HG03460 (cell line): Measurements from ENCODE around the gene FGA.

ENCODE experiments used
- ATAC-seq: cut with Tn5 transposase; IDR thresholded peaks from one replicate; pipeline ENCODE4 v1.9.1; 2021; ENCODE audit not compliant: unreplicated experiment

Gene FGA

DNA sequence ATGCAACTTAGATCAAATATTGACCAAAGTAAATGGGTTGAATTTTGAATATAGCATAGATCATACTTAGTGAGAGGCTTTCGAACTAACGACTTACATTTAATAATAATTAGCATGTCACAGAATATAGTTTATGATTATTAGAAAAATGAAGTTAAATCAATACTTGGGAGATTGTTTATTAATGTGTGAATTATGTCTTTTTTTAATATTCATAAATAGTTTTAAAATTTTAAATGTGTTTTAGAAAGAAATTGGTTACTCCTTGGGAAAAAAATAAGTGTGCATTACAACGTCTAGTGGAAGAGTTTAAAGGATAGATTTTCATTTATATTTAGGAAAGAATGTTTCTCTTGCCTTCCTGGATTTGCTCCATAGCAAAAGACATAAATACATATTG, 7.3 kb downstream of the FGA start:
- ATAC-seq: no peak

DNA sequence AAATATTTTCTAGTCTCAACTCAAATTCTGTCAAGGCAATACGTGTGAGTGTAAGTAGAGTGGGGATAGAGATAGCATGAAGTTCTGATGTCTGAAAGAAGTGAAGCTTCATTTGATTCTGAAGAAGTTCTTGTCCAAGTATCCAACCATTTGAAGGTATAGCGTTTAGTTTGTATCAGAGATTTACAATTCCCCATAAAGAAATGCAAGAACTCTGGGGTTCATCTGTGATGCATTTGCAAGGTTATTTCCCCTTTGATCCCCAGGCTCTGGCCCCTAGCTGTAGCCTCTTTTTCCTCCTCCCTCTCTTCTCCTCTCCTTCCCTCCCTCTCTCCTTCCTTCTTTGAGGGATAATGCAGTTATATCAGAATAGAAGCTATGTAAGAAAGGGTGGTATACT, 7.8 kb downstream of the FGA start:
- no peak for ATAC-seq

DNA sequence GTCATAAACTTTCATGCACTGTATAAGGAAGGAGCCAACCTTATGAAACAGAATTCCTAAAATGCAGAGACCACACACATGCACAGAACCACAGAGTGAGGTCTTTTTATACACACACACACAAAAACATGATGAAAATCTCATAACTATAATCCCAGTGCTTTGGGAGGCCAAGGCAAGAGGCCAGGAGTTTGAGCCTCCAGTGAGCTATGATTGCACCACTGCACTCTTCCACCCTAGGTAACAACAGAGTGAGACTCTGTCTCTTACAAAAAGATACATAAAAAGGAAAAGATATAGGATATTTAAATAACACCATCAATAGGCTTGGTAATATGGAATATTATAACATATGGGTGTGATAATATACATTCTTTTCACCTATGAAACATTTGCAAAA, 10.6 kb downstream of the FGA start:
- no peak for ATAC-seq

DNA sequence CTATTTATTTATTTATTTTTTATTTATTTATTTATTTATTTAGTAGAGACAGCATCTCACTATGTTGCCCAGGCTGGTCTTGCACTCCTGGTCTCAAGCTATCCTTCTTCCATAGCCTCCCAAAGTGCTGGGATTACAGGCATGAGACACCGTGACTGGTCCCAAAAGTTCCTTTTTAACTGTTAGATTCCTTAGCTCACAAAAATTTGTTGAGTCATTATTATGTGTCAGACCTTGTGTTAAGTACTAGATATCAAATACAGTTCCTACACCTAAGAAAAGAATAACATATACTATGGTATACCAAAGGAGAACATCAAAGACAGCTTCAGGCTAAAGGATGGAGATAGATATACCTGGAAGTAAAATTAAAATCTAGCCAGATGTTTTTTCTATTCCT, 11.6 kb downstream of the FGA start:
- ATAC-seq: no peak

DNA sequence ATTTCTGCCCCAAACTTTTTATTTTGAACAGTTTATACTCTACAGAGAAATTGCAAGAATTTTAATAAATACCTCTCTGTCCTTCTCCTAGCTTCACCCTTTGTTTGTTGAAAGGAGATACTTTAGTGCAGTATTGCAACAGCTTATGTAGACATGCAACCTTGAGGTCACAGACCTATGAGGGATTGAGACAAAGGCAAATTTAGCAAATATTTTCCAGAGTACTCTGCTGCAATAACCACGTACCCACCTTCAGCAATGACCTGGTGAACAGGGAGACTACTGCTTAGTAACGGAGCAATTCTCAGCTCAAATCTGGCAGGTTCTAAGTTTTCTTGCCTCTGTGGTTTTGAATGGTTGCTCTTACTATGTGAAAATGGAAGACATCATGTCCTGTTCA, 13.2 kb downstream of the FGA start:
- no peak for ATAC-seq

DNA sequence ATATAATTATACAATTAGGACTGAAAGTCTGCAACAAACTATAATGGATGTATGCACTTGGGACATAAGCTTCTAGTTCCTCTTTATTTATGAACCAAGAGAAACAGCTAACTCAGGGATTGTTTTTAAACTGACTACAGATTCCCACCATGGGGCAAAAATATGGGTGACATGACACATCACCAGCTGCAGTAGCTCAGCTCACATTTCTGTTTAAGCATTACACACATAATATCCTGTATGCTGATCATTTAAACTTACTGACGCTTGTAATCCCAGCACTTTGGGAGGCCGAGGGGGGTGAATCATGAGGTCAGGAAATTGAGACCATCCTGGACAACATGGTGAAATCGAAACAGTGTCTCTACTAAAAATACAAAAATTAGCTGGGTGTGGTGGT, 16.2 kb downstream of the FGA start:
- no peak for ATAC-seq

DNA sequence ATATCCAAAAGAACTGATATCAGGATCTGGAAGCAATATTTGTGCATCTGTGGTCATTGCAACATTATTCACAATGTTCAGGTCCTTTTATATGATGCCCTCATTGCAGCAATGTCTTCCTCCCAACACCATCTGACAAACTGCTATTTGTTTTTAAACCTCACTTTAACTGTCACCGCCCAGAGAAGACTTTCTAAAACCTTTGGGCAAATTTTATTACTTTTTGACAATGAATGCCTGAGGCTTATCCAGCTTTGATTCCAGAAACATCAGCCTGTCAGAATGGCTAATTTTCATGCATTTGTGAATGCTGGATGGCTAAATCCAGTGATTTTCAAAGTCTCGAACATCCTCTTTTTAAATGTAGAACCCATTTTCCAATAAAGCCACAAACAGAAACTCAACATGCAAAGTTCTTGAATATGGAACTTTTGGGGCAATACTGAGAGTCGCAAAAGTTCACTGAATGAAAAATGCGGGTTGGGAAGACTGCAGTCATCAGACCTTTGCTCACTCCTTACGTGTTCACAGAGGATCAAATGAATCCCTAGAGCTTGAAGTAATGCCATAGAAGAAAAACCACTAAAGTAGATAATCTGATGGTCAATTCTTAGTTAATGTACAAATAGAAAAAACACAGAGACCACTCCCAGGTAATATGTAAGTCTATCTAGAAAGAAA, 17.2 kb downstream of the FGA start:
- ATAC-seq: no peak

DNA sequence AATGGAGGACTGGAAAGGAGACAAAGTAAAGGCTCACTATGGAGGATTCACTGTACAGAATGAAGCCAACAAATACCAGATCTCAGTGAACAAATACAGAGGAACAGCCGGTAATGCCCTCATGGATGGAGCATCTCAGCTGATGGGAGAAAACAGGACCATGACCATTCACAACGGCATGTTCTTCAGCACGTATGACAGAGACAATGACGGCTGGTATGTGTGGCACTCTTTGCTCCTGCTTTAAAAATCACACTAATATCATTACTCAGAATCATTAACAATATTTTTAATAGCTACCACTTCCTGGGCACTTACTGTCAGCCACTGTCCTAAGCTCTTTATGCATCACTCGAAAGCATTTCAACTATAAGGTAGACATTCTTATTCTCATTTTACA, 21.0 kb downstream of the FGA start:
- ATAC-seq: no peak

DNA sequence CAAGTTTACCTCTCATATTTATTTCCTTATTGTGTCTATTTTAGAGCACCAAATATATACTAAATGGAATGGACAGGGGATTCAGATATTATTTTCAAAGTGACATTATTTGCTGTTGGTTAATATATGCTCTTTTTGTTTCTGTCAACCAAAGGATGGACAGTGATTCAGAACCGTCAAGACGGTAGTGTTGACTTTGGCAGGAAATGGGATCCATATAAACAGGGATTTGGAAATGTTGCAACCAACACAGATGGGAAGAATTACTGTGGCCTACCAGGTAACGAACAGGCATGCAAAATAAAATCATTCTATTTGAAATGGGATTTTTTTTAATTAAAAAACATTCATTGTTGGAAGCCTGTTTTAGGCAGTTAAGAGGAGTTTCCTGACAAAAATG, 21.5 kb downstream of the FGA start:
- ATAC-seq: no peak

DNA sequence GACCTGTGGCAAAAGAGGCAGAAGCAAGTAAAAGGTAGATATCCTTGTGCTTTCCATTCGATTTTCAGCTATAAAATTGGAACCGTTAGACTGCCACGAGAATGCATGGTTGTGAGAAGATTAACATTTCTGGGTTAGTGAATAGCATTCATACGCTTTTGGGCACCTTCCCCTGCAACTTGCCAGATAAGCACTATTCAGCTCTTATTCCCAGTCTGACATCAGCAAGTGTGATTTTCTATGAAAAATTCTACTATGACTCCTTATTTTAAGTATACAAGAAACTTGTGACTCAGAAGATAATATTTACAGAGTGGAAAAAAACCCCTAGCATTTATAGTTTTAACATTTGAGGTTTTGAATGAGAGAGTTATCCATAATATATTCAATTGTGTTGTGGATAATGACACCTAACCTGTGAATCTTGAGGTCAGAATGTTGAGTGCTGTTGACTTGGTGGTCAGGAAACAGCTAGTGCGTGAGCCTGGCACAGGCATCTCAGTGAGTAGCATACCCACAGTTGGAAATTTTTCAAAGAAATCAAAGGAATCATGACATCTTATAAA, 23.8 kb downstream of the FGA start:
- ATAC-seq: no peak

DNA sequence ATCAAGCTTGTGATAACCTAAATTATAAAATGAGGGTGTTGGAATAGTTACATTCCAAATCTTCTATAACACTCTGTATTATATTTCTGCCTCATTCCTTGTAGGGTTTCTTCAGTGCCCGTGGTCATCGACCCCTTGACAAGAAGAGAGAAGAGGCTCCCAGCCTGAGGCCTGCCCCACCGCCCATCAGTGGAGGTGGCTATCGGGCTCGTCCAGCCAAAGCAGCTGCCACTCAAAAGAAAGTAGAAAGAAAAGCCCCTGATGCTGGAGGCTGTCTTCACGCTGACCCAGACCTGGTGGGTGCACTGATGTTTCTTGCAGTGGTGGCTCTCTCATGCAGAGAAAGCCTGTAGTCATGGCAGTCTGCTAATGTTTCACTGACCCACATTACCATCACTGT, 24.8 kb downstream of the FGA start:
- ATAC-seq: no peak

DNA sequence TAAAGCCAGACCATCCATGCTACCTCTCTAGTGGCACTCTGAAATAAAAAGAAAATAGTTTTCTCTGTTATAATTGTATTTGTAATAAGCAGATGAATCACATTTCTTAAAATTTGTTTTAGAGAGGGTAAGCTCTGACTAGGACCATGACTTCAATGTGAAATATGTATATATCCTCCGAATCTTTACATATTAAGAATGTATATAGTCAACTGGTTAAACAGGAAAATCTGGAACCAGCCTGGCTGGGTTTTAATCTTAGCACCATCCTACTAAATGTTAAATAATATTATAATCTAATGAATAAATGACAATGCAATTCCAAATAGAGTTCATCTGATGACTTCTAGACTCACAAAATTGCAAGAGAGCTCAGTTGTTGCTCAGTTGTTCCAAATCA, 26.2 kb downstream of the FGA start:
- ATAC-seq: no peak

DNA sequence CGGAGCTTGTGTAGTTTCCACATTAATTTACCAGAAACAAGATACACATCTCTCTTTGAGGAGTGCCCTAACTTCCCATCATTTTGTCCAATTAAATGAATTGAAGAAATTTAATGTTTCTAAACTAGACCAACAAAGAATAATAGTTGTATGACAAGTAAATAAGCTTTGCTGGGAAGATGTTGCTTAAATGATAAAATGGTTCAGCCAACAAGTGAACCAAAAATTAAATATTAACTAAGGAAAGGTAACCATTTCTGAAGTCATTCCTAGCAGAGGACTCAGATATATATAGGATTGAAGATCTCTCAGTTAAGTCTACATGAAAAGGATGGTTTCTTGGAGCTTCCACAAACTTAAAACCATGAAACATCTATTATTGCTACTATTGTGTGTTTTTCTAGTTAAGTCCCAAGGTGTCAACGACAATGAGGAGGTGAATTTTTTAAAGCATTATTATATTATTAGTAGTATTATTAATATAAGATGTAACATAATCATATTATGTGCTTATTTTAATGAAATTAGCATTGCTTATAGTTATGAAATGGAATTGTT, 27.8 kb downstream of the FGA start, which contains the start of gene FGB:
FGB (plus strand) TSS at position 315 of the 558 bp plus-strand sequence; CDS start at position 323, 8 bp downstream.
- no peak for ATAC-seq

DNA sequence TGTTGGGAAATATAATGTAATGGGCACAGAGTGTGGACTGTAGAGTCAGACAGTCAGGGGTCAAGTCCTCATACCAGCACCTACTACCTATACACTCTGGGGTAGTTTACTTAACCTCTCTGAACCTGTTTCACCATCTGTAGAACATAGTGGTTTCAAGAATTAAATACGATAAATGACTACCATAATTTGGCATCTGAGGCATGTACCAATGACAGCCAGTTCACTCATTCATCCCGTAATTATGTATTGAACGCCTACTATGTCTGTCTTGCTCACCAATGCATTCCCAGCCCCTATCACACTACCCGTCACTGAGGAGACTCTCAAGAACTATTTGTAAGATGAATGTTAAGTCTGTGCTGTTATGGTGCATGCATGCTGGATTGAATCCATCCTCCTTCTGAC, 29.7 kb downstream of the FGA start:
- ATAC-seq: no peak

DNA sequence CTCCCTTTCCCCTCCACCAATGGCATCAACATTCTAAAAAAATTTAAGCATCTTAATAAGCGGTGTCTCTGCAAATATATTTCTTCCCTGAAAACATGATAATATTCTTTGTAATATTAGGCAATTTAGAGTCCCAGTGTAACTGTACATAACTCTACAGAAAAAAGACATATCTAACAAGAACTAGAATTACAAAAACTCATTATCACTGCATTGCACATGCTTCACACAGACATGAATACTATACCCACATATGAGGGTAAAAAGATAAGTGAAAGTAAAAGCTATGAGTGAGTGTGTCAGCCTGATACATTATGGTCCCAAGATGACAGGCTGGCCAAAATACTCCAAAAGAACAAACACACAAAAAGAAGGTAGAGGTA, 30.1 kb downstream of the FGA start:
- no peak for ATAC-seq

DNA sequence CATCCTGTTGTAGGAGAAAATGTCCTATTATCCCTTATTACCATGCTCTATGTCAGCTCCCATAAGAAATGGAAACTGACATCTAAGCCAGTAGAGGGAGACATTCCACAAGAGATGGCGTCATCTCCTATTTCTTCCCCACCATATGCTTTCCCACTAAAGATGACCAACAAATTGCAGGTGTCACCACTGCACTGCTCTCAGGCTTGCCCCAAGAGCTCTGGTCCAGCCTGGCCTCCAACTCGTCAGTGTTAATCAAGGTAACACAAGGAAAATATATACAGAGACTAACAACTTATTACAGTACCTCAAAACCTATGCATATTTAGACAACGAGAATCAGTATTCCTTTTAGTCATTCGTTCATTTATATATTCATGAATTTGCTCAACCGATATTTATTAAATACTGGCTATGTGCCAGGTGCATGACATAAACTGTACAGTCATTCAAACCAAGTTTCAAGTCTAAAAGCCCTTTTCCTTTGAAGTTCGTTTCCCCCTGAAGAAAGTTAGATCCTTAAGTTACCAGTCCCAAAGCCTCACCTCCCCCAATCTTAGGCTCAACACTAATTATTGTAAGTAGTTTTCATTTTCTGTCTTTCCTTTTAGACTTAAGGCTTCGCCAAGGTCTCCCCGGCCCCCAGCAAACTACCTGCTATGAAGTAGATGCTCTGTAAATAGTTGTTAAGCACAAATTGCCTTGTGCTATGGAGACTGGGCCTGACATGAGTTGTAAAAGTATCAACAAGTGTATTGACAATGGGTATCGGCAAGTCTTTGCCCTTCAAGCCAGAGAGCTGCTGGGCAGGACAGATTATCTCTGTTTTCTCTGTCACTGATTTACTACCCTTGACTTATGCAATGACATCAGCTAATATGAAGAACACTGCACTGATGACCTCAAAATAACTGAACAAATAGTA, 30.8 kb downstream of the FGA start:
- ATAC-seq: peak; percentile 80

DNA sequence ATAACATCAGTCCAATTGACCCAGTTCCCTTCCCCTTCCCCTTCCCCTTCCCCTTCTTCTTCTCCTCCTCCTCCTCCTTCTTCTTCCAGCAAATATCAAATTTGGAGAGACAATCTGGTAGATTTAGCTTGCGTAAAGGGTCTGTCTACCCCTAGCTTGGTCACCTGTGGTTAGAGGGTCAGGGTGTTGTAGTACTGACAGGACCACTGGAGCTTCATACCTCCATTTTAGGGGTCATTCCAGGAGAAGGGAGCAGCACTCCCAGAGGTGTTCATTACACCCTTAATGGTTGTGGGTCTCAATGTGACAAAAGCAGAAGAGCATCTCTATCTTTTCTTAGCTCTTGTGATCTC, 31.4 kb downstream of the FGA start:
- ATAC-seq: peak; percentile 14

DNA sequence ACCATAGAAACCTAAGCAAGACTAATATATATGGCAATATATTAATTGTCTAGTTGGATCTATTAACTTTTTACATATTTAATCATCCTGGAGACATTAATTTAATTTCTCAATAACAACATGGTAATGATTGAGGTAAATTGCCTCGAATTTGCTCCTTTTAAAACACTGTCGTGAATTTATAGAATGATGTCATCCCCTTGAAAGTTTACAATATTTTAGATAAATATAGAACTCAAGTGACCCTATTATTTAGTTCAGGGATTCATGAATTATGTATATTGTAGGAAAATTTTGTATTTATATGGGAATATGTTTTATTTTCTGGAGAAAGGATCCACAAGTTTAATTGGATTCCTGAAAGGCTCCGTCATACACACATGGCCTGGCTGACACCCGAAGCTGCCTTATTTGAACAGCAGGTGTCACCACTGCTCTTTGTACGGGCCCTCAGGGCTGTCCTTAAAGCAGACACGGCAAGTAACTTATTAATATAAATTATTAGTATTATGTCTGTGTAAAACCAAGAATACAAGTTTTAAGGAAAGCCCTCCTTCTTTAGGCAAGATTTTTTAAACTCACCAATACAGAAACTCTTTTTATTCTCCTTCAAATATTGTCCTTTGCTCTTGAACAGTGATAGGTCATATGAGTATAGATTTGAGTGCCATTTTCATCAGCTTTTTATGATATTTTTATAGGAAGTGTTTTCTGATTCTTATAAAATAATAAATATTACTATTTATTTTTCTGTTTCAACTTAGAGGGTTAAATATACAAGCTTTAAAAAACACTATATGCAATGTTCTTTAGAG, 38.5 kb downstream of the FGA start:
- ATAC-seq: peak; percentile 49

DNA sequence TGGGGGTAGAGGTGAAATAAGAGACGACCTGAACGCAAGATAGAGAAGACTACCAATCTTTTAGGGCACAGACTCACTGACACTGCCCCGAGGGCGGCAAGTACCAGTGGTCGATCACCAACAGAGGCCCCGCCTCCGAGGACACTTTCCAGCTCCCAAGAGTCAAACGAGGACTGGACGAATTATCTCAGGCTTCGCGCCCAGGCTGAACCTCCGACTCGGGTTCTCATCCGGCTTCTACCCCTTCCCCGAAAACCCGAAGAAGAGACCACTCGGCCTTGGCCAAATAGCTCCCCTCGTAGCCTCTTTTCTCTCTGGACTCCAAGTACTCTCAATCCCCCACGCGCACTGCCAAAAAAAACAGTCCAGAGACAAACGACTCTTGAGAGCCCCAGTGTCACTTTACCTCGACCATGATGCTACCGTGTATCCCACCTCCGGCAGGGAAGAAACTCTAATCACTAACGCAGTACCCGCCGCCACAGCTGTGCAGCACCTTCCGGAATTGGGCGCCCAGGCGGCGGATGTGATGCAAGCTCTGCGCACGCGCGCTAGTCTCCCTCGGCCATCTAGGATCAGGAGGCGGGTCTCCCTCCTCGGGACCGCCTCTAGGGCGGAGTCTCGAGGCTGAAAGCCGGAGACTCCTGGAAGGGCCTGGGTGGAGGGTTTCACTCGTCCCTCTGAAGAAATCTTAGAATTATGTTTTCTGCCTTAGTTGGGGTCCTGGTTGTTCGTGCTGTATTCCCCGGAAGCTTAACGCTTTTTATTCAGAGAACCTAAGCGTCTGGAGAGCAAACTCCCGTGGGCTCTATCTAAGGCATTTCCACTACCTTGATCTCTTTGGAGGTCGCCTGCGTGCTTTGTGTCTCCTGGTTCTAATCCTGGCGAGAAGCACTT, 40.4 kb downstream of the FGA start, which contains the start of gene PLRG1:
PLRG1 (minus strand) TSS at position 507 of the 897 bp plus-strand sequence; CDS start at position 415, 92 bp downstream.
- ATAC-seq: peak; percentile 98

DNA sequence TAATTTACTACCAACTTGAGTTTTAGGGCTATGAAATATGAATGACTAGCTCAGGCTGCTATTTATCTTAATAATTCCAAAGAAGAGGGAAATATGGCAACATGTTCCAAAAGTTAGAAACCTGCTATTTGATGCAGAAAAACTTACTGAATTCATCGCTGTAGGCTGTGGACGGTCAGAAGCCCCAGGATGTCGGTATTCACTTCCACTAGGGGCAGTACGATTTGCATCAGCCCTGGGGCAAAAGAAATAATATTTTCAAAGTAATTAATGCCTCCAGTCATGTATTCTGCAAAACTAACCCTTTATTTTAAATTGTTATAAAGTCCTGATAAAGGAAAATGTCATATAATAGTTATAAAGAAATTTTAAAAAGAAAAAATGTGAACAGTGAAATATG, 44.9 kb downstream of the FGA start:
- ATAC-seq: no peak
